Caco-2 (cell line): ENCODE data around the gene TBC1D8B. TPM values are rescaled to one million over a fixed set of nuclear protein-coding genes. Genes with fewer than 3 reads are reported as not detected.
A peak's percentile ranks its signal among the peaks of the same experiment; 100 is the strongest.

ENCODE experiments used
- BruUV-seq: library from RNA; stranded (reverse); fragments of 400-500 nt; replicated peaks from 2 replicates; lab custom pipeline; 2021; lab: Mats Ljungman, UMichigan
- CTCF ChIA-PET: fragments of 300-600 bp; sonication (Branson Sonifier 250); formaldehyde crosslinking; loops from one replicate; lab custom pipeline; 2022; ENCODE audit warnings: antibody characterized with exemption; lab: Charles Lee
- POLR2A ChIA-PET: fragments of 300-600 bp; sonication (Branson Sonifier 250); formaldehyde crosslinking; loops from one replicate; lab custom pipeline; 2022; ENCODE audit warnings: antibody characterized with exemption; lab: Charles Lee
- DNase-seq, 2 experiments: peaks; one replicate each; pipeline versions ENCODE4 v3.0.0 to v3.0.0-alpha.2; 2020 to 2022
- H3K27me3 ChIP-seq: replicated peaks from 2 replicates; pipeline ENCODE4 v1.6.0; 2011; ENCODE audit warnings: low read length; ENCODE audit not compliant: control insufficient read depth, insufficient read depth
- H3K36me3 ChIP-seq: 2 replicates; pipeline ENCODE4 v1.5.1; 2011; ENCODE audit warnings: low read length; ENCODE audit not compliant: control insufficient read depth, insufficient read depth
- H3K4me1 ChIP-seq: fragments of 250-450 bp; sonication (Bioruptor Pico); 2 replicates; pipeline ENCODE4 v1.5.1; 2020; ENCODE audit warnings: mild to moderate bottlenecking
- H3K4me3 ChIP-seq: 2 replicates; pipeline ENCODE4 v1.5.1; 2011; ENCODE audit warnings: low read depth, mild to moderate bottlenecking, control low read depth, low read length
- H3K9me3 ChIP-seq: fragments of 250-450 bp; sonication (Bioruptor Pico); 2 replicates; pipeline ENCODE4 v1.5.1; 2020; ENCODE audit warnings: mild to moderate bottlenecking, moderate library complexity
- H3K27ac Mint-ChIP-seq: one replicate; pipeline ENCODE4 v1.8.0; 2022; ENCODE audit warnings: mixed read lengths; ENCODE audit not compliant: unreplicated experiment
- H3K27me3 Mint-ChIP-seq: one replicate; pipeline ENCODE4 v1.8.0; 2022; ENCODE audit warnings: mixed read lengths; ENCODE audit not compliant: insufficient read depth, unreplicated experiment
- H3K36me3 Mint-ChIP-seq: one replicate; pipeline ENCODE4 v1.8.0; 2022; ENCODE audit warnings: mild to moderate bottlenecking, mixed read lengths; ENCODE audit not compliant: insufficient read depth, unreplicated experiment
- H3K4me1 Mint-ChIP-seq: one replicate; pipeline ENCODE4 v1.8.0; 2022; ENCODE audit warnings: low read depth, mixed read lengths; ENCODE audit not compliant: unreplicated experiment
- H3K4me3 Mint-ChIP-seq: one replicate; pipeline ENCODE4 v1.8.0; 2022; ENCODE audit warnings: mild to moderate bottlenecking, moderate library complexity, mixed read lengths; ENCODE audit not compliant: unreplicated experiment
- H3K9me3 Mint-ChIP-seq: one replicate; pipeline ENCODE4 v1.8.0; 2022; ENCODE audit warnings: mixed read lengths; ENCODE audit not compliant: unreplicated experiment
- intact Hi-C: fragments of 100-400 bp; cut with micrococcal nuclease; formaldehyde crosslinking; loops from one replicate; pipeline ENCODE4 v1.10.0; 2022; ENCODE audit not compliant: unreplicated experiment
- total RNA-seq: library from RNA; stranded (reverse); gene quantifications from 2 replicates; pipeline ENCODE4 v1.2.3, GENCODE V29; 2022
- TF ChIP-seq, protein P1 (sequence below), 2 experiments: fragments of 200-600 bp in 1 of 2; IDR thresholded peaks; 1 replicate in 1 of 2; 2 replicates in 1 of 2; pipeline versions ENCODE4 v1.5.1 to v1.8.0; 2011 to 2022; ENCODE audit warnings: antibody characterized with exemption in 1 of 2, control low read depth in 1 of 2, inconsistent platforms in 1 of 2, low read depth in 1 of 2, low read length in 1 of 2, mild to moderate bottlenecking in 1 of 2, moderate library complexity in 1 of 2; ENCODE audit not compliant: insufficient read depth in 1 of 2, severe bottlenecking in 1 of 2, unreplicated experiment in 1 of 2

Gene TBC1D8B
- total RNA-seq, 1 experiment from 2014 or later: 7.4 TPM

DNA sequence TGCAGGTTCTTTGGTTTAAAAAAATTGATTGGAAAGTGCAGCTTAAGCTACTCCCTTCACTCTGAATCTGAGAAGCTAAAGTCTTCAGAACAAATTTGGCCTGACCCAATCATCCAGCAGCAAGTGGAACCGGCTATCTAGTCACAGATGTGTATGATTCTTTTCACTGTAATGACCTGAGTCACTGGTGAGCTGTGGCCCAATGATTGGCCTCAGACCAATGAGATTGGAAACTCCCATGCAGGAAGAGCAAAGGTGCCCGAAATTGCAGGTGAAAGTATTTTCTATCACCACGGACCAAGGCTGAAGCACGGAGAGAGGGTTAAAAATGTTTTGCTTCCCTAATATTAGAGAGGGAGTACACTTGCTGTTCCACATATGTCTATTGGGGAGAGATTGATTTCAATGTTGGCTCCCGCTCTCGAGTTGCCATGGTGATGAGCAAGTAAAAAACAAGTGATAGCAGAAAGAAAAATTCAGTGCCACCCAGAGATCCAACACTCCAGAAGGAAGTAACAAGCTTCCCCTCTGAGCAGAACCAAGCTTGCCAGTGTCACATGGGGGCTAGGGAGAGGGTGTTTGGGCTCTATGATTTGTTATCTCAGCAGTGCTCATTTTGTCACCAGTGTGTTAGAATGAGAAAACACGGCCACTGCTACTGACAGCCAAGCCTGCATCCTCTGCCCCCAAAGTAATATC, 89.4 kb downstream of the TBC1D8B start:
- H3K36me3 ChIP-seq: no peaks in the 10 kb centered on the region
- TF ChIP-seq, protein P1, sequence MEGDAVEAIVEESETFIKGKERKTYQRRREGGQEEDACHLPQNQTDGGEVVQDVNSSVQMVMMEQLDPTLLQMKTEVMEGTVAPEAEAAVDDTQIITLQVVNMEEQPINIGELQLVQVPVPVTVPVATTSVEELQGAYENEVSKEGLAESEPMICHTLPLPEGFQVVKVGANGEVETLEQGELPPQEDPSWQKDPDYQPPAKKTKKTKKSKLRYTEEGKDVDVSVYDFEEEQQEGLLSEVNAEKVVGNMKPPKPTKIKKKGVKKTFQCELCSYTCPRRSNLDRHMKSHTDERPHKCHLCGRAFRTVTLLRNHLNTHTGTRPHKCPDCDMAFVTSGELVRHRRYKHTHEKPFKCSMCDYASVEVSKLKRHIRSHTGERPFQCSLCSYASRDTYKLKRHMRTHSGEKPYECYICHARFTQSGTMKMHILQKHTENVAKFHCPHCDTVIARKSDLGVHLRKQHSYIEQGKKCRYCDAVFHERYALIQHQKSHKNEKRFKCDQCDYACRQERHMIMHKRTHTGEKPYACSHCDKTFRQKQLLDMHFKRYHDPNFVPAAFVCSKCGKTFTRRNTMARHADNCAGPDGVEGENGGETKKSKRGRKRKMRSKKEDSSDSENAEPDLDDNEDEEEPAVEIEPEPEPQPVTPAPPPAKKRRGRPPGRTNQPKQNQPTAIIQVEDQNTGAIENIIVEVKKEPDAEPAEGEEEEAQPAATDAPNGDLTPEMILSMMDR (IDR thresholded peaks at IDR 0.05; ENCODE audit: insufficient read depth in 1 of 2, low read depth in 1 of 2, low read length in 1 of 2, severe bottlenecking in 1 of 2, unreplicated experiment in 1 of 2): no peak
- intact Hi-C loops: loop anchor here (10.0 kb wide), 1 partner anchor 183 kb away; no protein-coding TSS in a partner anchor
- no peak overlapping the region for H3K4me3 Mint-ChIP-seq
- H3K9me3 ChIP-seq: no peaks in the 10 kb centered on the region
- CTCF ChIA-PET: interaction anchor here (1.0 kb wide), 1 partner anchor 68 kb away, joined by 5 read pairs; no protein-coding TSS in a partner anchor
- no peaks in the 10 kb centered on the region for H3K9me3 Mint-ChIP-seq
- peaks cover 7% of the 10 kb centered on the region for H3K4me1 Mint-ChIP-seq
- H3K4me3 ChIP-seq: no peak overlapping the region
- peaks cover 13% of the 10 kb centered on the region for H3K4me1 ChIP-seq
- H3K36me3 Mint-ChIP-seq: no peaks in the 10 kb centered on the region
- no peak overlapping the region for H3K27ac Mint-ChIP-seq
- H3K27me3 ChIP-seq: no peaks in the 10 kb centered on the region
- POLR2A ChIA-PET: no interaction called here
- no TSS peak for BruUV-seq
- no peaks in the 10 kb centered on the region for H3K27me3 Mint-ChIP-seq
- no peak for DNase-seq

- TF ChIP-seq, protein P1 (IDR thresholded peaks at IDR 0.05; ENCODE audit: insufficient read depth in 1 of 2, low read depth in 1 of 2, low read length in 1 of 2, severe bottlenecking in 1 of 2, unreplicated experiment in 1 of 2): peak; percentile 78 to 80
- peaks cover 13% of the 10 kb centered on the region for H3K4me1 Mint-ChIP-seq
- H3K36me3 ChIP-seq: no peaks in the 10 kb centered on the region
- peaks cover 23% of the 10 kb centered on the region for H3K4me1 ChIP-seq
- POLR2A ChIA-PET: no interaction called here
- H3K4me3 ChIP-seq: no peak overlapping the region
- H3K9me3 Mint-ChIP-seq: no peaks in the 10 kb centered on the region
- H3K27ac Mint-ChIP-seq: no peak overlapping the region
- H3K36me3 Mint-ChIP-seq: no peaks in the 10 kb centered on the region
- H3K27me3 ChIP-seq: no peaks in the 10 kb centered on the region
- no TSS peak for BruUV-seq
- intact Hi-C loops: loop anchor here (1.0 to 10.0 kb wide), 3 partner anchors 61 to 180 kb away; no protein-coding TSS in a partner anchor
- no peaks in the 10 kb centered on the region for H3K9me3 ChIP-seq
- peak; percentile 72 to 73 for DNase-seq
- no peaks in the 10 kb centered on the region for H3K27me3 Mint-ChIP-seq
- CTCF ChIA-PET: interaction anchor here (0.6 to 3.1 kb wide), 7 partner anchors 9 to 887 kb away, joined by 3 to 58 read pairs (median 7); partner anchors contain the start of gene RIPPLY1
- no peak overlapping the region for H3K4me3 Mint-ChIP-seq
Measured at GRCh38 chrX:106894392-106894909, 92.0 kb downstream of the TBC1D8B start.

- intact Hi-C loops: loop anchor here (1.0 to 10.0 kb wide), 3 partner anchors 60 to 180 kb away; no protein-coding TSS in a partner anchor
- BruUV-seq: no TSS peak
- no peaks in the 10 kb centered on the region for H3K27me3 ChIP-seq
- Mint-ChIP-seq H3K4me3 (no peak overlapping the region), H3K27me3 (no peaks in the 10 kb centered on the region), H3K27ac (peak overlapping the region; percentile 29), H3K9me3 (no peaks in the 10 kb centered on the region), H3K36me3 (no peaks in the 10 kb centered on the region), H3K4me1 (peaks cover 14% of the 10 kb centered on the region)
- TF ChIP-seq, protein P1 (IDR thresholded peaks at IDR 0.05; ENCODE audit: insufficient read depth in 1 of 2, low read depth in 1 of 2, low read length in 1 of 2, severe bottlenecking in 1 of 2, unreplicated experiment in 1 of 2): no peak
- peaks cover 23% of the 10 kb centered on the region for H3K4me1 ChIP-seq
- no peaks in the 10 kb centered on the region for H3K9me3 ChIP-seq
- H3K4me3 ChIP-seq: no peak overlapping the region
- POLR2A ChIA-PET: no interaction called here
- CTCF ChIA-PET: interaction anchor here (0.6 to 3.1 kb wide), 7 partner anchors 8 to 886 kb away, joined by 3 to 58 read pairs (median 7); partner anchors contain the start of gene RIPPLY1
- DNase-seq: no peak
- no peaks in the 10 kb centered on the region for H3K36me3 ChIP-seq
Measured at GRCh38 chrX:106894978-106895452, 92.5 kb downstream of the TBC1D8B start.
